ENCODE data around the gene PLCH1. TPM values are rescaled to one million over a fixed set of nuclear protein-coding genes. Genes with fewer than 3 reads are reported as not detected.

Gene PLCH1
- total RNA-seq, 2 experiments from 2014 or later: 0.03 to 0.20 TPM

GRCh38 chr3:155737844-155738460 is 6.9 kb downstream of the PLCH1 start:
- Histone ChIP-seq H3K27ac (ENCODE audit: low read depth in 1 of 2, low read length in 2 of 2) (no peak overlapping the region), H3K4me3 (ENCODE audit: low read length) (no peak overlapping the region), H3K36me3 (ENCODE audit: insufficient read depth, low read length) (no peaks in the 10 kb centered on the region), H3K9me3 (ENCODE audit: control insufficient read depth in 1 of 2, insufficient read depth in 1 of 2, low read length in 2 of 2) (no peaks in the 10 kb centered on the region), H3K4me1 (ENCODE audit: insufficient read depth, low read length) (no peaks in the 10 kb centered on the region), H3K27me3 (ENCODE audit: control insufficient read depth in 1 of 2, insufficient read depth in 2 of 2, low read length in 2 of 2) (peaks cover 8 to 23% of the 10 kb centered on the region in 2 experiments)
- Mint-ChIP-seq H3K4me3 (no peak overlapping the region), H3K27me3 (peaks cover 53% of the 10 kb centered on the region), H3K4me1 (ENCODE audit: low read depth) (peaks cover 6% of the 10 kb centered on the region), H3K27ac (no peak overlapping the region), H3K36me3 (ENCODE audit: low read depth) (no peaks in the 10 kb centered on the region), H3K9me3 (no peaks in the 10 kb centered on the region)
- ChIA-PET POLR2A (interaction anchor here (0.6 kb wide), 1 partner anchor 1613 kb away, joined by 3 read pairs; no protein-coding TSS in a partner anchor), CTCF (no interaction called here)
- intact Hi-C loops (cut with DNase I, micrococcal nuclease): no loop called here
- DNase-seq: no peak
- no peak for ATAC-seq (ENCODE audit: poor library complexity)
- TF ChIP-seq, protein P1, sequence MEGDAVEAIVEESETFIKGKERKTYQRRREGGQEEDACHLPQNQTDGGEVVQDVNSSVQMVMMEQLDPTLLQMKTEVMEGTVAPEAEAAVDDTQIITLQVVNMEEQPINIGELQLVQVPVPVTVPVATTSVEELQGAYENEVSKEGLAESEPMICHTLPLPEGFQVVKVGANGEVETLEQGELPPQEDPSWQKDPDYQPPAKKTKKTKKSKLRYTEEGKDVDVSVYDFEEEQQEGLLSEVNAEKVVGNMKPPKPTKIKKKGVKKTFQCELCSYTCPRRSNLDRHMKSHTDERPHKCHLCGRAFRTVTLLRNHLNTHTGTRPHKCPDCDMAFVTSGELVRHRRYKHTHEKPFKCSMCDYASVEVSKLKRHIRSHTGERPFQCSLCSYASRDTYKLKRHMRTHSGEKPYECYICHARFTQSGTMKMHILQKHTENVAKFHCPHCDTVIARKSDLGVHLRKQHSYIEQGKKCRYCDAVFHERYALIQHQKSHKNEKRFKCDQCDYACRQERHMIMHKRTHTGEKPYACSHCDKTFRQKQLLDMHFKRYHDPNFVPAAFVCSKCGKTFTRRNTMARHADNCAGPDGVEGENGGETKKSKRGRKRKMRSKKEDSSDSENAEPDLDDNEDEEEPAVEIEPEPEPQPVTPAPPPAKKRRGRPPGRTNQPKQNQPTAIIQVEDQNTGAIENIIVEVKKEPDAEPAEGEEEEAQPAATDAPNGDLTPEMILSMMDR (IDR thresholded peaks at IDR 0.05): no peak

- Histone ChIP-seq H3K36me3 (ENCODE audit: insufficient read depth, low read length) (no peaks in the 10 kb centered on the region), H3K27ac (ENCODE audit: low read depth in 1 of 2, low read length in 2 of 2) (no peak overlapping the region), H3K4me3 (ENCODE audit: low read length) (no peak overlapping the region), H3K9me3 (ENCODE audit: control insufficient read depth in 1 of 2, insufficient read depth in 1 of 2, low read length in 2 of 2) (peaks cover 0 to under 1% of the 10 kb centered on the region in 2 experiments), H3K4me1 (ENCODE audit: insufficient read depth, low read length) (no peaks in the 10 kb centered on the region), H3K27me3 (ENCODE audit: control insufficient read depth in 1 of 2, insufficient read depth in 2 of 2, low read length in 2 of 2) (peaks cover 8 to 11% of the 10 kb centered on the region in 2 experiments)
- TF ChIP-seq, protein P1 (IDR thresholded peaks at IDR 0.05): no peak
- Mint-ChIP-seq H3K27me3 (peaks cover 45% of the 10 kb centered on the region), H3K27ac (no peak overlapping the region), H3K4me3 (no peak overlapping the region), H3K9me3 (no peaks in the 10 kb centered on the region), H3K36me3 (ENCODE audit: low read depth) (no peaks in the 10 kb centered on the region), H3K4me1 (ENCODE audit: low read depth) (no peaks in the 10 kb centered on the region)
- ChIA-PET POLR2A (no interaction called here), CTCF (no interaction called here)
- DNase-seq (no peak), ATAC-seq (ENCODE audit: poor library complexity) (no peak)
- intact Hi-C loops (cut with DNase I, micrococcal nuclease): no loop called here
Observed at GRCh38 chr3:155736381-155736780, 8.5 kb downstream of the PLCH1 start.

- H3K4me3 Mint-ChIP-seq: no peak overlapping the region
- no peaks in the 10 kb centered on the region for H3K4me1 ChIP-seq (ENCODE audit: insufficient read depth, low read length)
- H3K36me3 ChIP-seq (ENCODE audit: insufficient read depth, low read length): no peaks in the 10 kb centered on the region
- H3K27me3 ChIP-seq (ENCODE audit: control insufficient read depth in 1 of 2, insufficient read depth in 2 of 2, low read length in 2 of 2): peaks cover 5 to 7% of the 10 kb centered on the region in 2 experiments
- no peak overlapping the region for H3K4me3 ChIP-seq (ENCODE audit: low read length)
- H3K9me3 ChIP-seq (ENCODE audit: control insufficient read depth in 1 of 2, insufficient read depth in 1 of 2, low read length in 2 of 2): peaks cover 0 to 6% of the 10 kb centered on the region in 2 experiments
- ChIA-PET POLR2A (no interaction called here), CTCF (no interaction called here)
- ATAC-seq (ENCODE audit: poor library complexity): no peak
- no peak overlapping the region for H3K27ac ChIP-seq (ENCODE audit: low read depth in 1 of 2, low read length in 2 of 2)
- no peaks in the 10 kb centered on the region for H3K4me1 Mint-ChIP-seq (ENCODE audit: low read depth)
- DNase-seq: no peak
- H3K36me3 Mint-ChIP-seq (ENCODE audit: low read depth): no peaks in the 10 kb centered on the region
- TF ChIP-seq, protein P1 (IDR thresholded peaks at IDR 0.05): no peak
- intact Hi-C loops (cut with DNase I, micrococcal nuclease): no loop called here
- H3K27me3 Mint-ChIP-seq: peaks cover 30% of the 10 kb centered on the region
- H3K27ac Mint-ChIP-seq: no peak overlapping the region
- no peaks in the 10 kb centered on the region for H3K9me3 Mint-ChIP-seq
Observed at GRCh38 chr3:155730843-155731242, 14.0 kb downstream of the PLCH1 start.

Data from CD4-positive, alpha-beta T cell (primary cell).